ENCODE measurements around the gene HEXIM1. TPM values are rescaled to one million over a fixed set of nuclear protein-coding genes. Genes with fewer than 3 reads are reported as not detected.

HEXIM1 gene
- total RNA-seq, 1 experiment from 2014 or later, result 57.2 TPM

- TF ChIP-seq CTCF (IDR thresholded peaks at IDR 0.05; ENCODE audit: unreplicated experiment), result no peak
- peak overlapping the region; percentile 96 for H3K27ac Mint-ChIP-seq (ENCODE audit: unreplicated experiment)
- no peaks in the 10 kb centered on the region for H3K27me3 Mint-ChIP-seq (ENCODE audit: unreplicated experiment)
- peaks cover 49% of the 10 kb centered on the region for H3K36me3 Mint-ChIP-seq (ENCODE audit: insufficient read depth, unreplicated experiment)
- BruUV-seq (replicated peaks), result no TSS peak
- peak overlapping the region; percentile 63 for H3K4me3 Mint-ChIP-seq (ENCODE audit: low read depth, unreplicated experiment)
- H3K9me3 Mint-ChIP-seq (ENCODE audit: low read depth, unreplicated experiment), result no peaks in the 10 kb centered on the region
- intact Hi-C loops (cut with micrococcal nuclease; ENCODE audit: unreplicated experiment), result no loop called here
- CTCF ChIA-PET, result interaction anchor here (0.6 to 4.3 kb wide), 9 partner anchors 11 to 48 kb away, joined by 3 to 96 read pairs (median 26); partner anchors contain the start of genes ACBD4, HEXIM1 and HEXIM2
- DNase-seq, result peak; percentile 84
- peaks cover 56% of the 10 kb centered on the region for H3K4me1 Mint-ChIP-seq (ENCODE audit: low read depth, unreplicated experiment)
Measured at GRCh38 chr17:45170931-45171337, 22.7 kb downstream of the HEXIM1 start.

- CTCF ChIA-PET, result interaction anchor here (1.0 to 4.3 kb wide), 10 partner anchors 11 to 110 kb away, joined by 3 to 96 read pairs (median 18); partner anchors contain the start of genes ACBD4, HEXIM1, HEXIM2 and NMT1
- TF ChIP-seq CTCF (IDR thresholded peaks at IDR 0.05; ENCODE audit: unreplicated experiment), result peak; percentile 19
- peak overlapping the region; percentile 96 for H3K27ac Mint-ChIP-seq (ENCODE audit: unreplicated experiment)
- intact Hi-C loops (cut with micrococcal nuclease; ENCODE audit: unreplicated experiment), result loop anchor here (1.0 to 2.0 kb wide), 3 partner anchors 23 to 36 kb away; partner anchors contain the start of genes ACBD4 and HEXIM1
- no peaks in the 10 kb centered on the region for H3K27me3 Mint-ChIP-seq (ENCODE audit: unreplicated experiment)
- H3K36me3 Mint-ChIP-seq (ENCODE audit: insufficient read depth, unreplicated experiment), result peaks cover 49% of the 10 kb centered on the region
- peaks cover 62% of the 10 kb centered on the region for H3K4me1 Mint-ChIP-seq (ENCODE audit: low read depth, unreplicated experiment)
- no peaks in the 10 kb centered on the region for H3K9me3 Mint-ChIP-seq (ENCODE audit: low read depth, unreplicated experiment)
- peak overlapping the region; percentile 63 for H3K4me3 Mint-ChIP-seq (ENCODE audit: low read depth, unreplicated experiment)
- BruUV-seq (replicated peaks), result TSS peak; percentile 31
- peak; percentile 89 for DNase-seq
Measured at GRCh38 chr17:45171338-45172231, 23.3 kb downstream of the HEXIM1 start.

- intact Hi-C loops (cut with micrococcal nuclease; ENCODE audit: unreplicated experiment), result loop anchor here (1.0 to 2.0 kb wide), 3 partner anchors 24 to 37 kb away; partner anchors contain the start of genes ACBD4 and HEXIM1
- H3K4me3 Mint-ChIP-seq (ENCODE audit: low read depth, unreplicated experiment), result peak overlapping the region; percentile 63
- peaks cover 62% of the 10 kb centered on the region for H3K4me1 Mint-ChIP-seq (ENCODE audit: low read depth, unreplicated experiment)
- BruUV-seq (replicated peaks), result no TSS peak
- CTCF ChIA-PET, result interaction anchor here (0.7 to 4.3 kb wide), 11 partner anchors 11 to 1745 kb away, joined by 4 to 96 read pairs (median 11); partner anchors contain the start of genes ACBD4, HEXIM1, HEXIM2 and NMT1
- no peak for DNase-seq
- H3K27ac Mint-ChIP-seq (ENCODE audit: unreplicated experiment), result peak overlapping the region; percentile 96
- H3K27me3 Mint-ChIP-seq (ENCODE audit: unreplicated experiment), result no peaks in the 10 kb centered on the region
- peaks cover 49% of the 10 kb centered on the region for H3K36me3 Mint-ChIP-seq (ENCODE audit: insufficient read depth, unreplicated experiment)
- no peaks in the 10 kb centered on the region for H3K9me3 Mint-ChIP-seq (ENCODE audit: low read depth, unreplicated experiment)
- TF ChIP-seq CTCF (IDR thresholded peaks at IDR 0.05; ENCODE audit: unreplicated experiment), result no peak
Measured at GRCh38 chr17:45172232-45172540, 23.9 kb downstream of the HEXIM1 start.

GRCh38 chr17:45172541-45173286 is 24.4 kb downstream of the HEXIM1 start:
- H3K36me3 Mint-ChIP-seq (ENCODE audit: insufficient read depth, unreplicated experiment), result peaks cover 49% of the 10 kb centered on the region
- peak overlapping the region; percentile 96 for H3K27ac Mint-ChIP-seq (ENCODE audit: unreplicated experiment)
- H3K4me1 Mint-ChIP-seq (ENCODE audit: low read depth, unreplicated experiment), result peaks cover 62% of the 10 kb centered on the region
- H3K27me3 Mint-ChIP-seq (ENCODE audit: unreplicated experiment), result no peaks in the 10 kb centered on the region
- CTCF ChIA-PET, result interaction anchor here (0.7 to 4.3 kb wide), 13 partner anchors 10 to 1744 kb away, joined by 3 to 96 read pairs (median 7); partner anchors contain the start of genes ACBD4, HEXIM1, HEXIM2 and NMT1
- H3K4me3 Mint-ChIP-seq (ENCODE audit: low read depth, unreplicated experiment), result peak overlapping the region; percentile 63
- BruUV-seq (replicated peaks), result TSS peak; percentile 54
- intact Hi-C loops (cut with micrococcal nuclease; ENCODE audit: unreplicated experiment), result loop anchor here (1.0 to 2.0 kb wide), 3 partner anchors 24 to 37 kb away; partner anchors contain the start of genes ACBD4 and HEXIM1
- TF ChIP-seq CTCF (IDR thresholded peaks at IDR 0.05; ENCODE audit: unreplicated experiment), result peak; percentile 28
- peak; percentile 99 for DNase-seq
- no peaks in the 10 kb centered on the region for H3K9me3 Mint-ChIP-seq (ENCODE audit: low read depth, unreplicated experiment)

Measured in Calu3 (cell line).